ENCODE data around the gene USP54.

GRCh38 chr10:73593110-73593509, 2.0 kb upstream of the USP54 start:
- TF ChIP-seq CTCF (IDR thresholded peaks at IDR 0.05; ENCODE audit: low read depth, low read length, poor library complexity, severe bottlenecking), result no peak
- TF ChIP-seq EZH2phosphoT487 (IDR thresholded peaks at IDR 0.05; ENCODE audit: borderline replicate concordance, low read length), result no peak

Measured in DOHH2 (cell line).